Measurements from ENCODE around the gene FSD2. TPM values are rescaled to one million over a fixed set of nuclear protein-coding genes. Genes with fewer than 3 reads are reported as not detected.

Gene FSD2
- total RNA-seq, 1 donor, result not detected

DNA sequence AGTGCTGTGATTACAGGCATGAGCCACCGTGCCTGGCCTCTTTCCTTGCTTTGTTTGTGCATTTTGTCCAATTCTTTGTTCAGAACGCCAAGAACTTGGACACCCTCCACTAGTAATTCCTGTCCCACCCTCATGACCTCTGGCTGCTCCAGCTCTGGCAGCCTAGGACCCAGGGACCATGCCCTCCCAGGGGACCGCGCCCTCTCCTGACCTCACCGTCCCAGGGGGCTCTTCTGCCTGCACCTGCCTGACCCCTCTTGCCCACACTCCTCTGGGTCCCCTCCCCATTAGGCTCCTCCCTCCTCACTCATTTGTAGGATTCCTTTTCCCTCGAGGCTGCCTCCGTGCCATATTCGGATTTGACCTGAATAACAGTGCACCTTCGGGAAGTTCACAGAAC, 41.1 kb downstream of the FSD2 start:
- Histone ChIP-seq H3K27ac (ENCODE audit: low read depth, low read length) (no peak overlapping the region), H2AFZ (ENCODE audit: low read length) (no peak overlapping the region), H3K4me1 (ENCODE audit: insufficient read depth, low read length) (peaks cover 6% of the 10 kb centered on the region), H3K79me2 (ENCODE audit: insufficient read depth, low read length) (peaks cover 4% of the 10 kb centered on the region), H4K20me1 (ENCODE audit: insufficient read depth, low read length) (peaks cover 4% of the 10 kb centered on the region), H3K4me3 (ENCODE audit: insufficient read depth, low read length) (no peak overlapping the region), H3K9me3 (ENCODE audit: low read depth, low read length) (no peaks in the 10 kb centered on the region), H3K27me3 (ENCODE audit: insufficient read depth, low read length) (no peaks in the 10 kb centered on the region), H3K4me2 (ENCODE audit: insufficient read depth, low read length) (no peak overlapping the region), H3K36me3 (ENCODE audit: insufficient read depth, low read length) (peaks cover 13% of the 10 kb centered on the region)
- TF ChIP-seq, protein P1, sequence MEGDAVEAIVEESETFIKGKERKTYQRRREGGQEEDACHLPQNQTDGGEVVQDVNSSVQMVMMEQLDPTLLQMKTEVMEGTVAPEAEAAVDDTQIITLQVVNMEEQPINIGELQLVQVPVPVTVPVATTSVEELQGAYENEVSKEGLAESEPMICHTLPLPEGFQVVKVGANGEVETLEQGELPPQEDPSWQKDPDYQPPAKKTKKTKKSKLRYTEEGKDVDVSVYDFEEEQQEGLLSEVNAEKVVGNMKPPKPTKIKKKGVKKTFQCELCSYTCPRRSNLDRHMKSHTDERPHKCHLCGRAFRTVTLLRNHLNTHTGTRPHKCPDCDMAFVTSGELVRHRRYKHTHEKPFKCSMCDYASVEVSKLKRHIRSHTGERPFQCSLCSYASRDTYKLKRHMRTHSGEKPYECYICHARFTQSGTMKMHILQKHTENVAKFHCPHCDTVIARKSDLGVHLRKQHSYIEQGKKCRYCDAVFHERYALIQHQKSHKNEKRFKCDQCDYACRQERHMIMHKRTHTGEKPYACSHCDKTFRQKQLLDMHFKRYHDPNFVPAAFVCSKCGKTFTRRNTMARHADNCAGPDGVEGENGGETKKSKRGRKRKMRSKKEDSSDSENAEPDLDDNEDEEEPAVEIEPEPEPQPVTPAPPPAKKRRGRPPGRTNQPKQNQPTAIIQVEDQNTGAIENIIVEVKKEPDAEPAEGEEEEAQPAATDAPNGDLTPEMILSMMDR (IDR thresholded peaks at IDR 0.05; ENCODE audit: extremely low read depth, low read depth, low read length), result no peak
- no peak for DNase-seq (ENCODE audit: insufficient read length, low spot score, missing footprints)

DNA sequence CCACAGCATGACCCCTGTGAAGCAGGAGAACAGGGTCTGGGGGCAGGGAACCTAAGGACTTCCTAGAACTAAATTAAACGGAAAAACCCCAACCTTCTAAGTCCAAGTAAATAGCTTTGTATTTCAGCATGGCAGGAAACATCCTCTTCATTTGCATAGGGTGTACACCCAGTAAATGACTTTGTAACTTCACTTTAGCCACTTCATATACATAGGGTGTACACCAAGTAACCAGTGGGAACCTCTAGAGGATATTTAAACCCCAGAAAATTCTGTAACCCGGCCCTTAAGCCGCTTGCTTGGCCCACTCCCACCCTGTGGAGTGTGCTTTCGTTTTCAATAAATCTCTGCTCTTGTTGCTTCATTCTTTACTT, 41.8 kb downstream of the FSD2 start:
- peaks cover 13% of the 10 kb centered on the region for H3K36me3 ChIP-seq (ENCODE audit: insufficient read depth, low read length)
- no peak overlapping the region for H3K4me3 ChIP-seq (ENCODE audit: insufficient read depth, low read length)
- no peak overlapping the region for H3K4me2 ChIP-seq (ENCODE audit: insufficient read depth, low read length)
- H2AFZ ChIP-seq (ENCODE audit: low read length), result no peak overlapping the region
- H3K9me3 ChIP-seq (ENCODE audit: low read depth, low read length), result no peaks in the 10 kb centered on the region
- TF ChIP-seq, protein P1 (IDR thresholded peaks at IDR 0.05; ENCODE audit: extremely low read depth, low read depth, low read length), result no peak
- H3K27ac ChIP-seq (ENCODE audit: low read depth, low read length), result no peak overlapping the region
- H3K4me1 ChIP-seq (ENCODE audit: insufficient read depth, low read length), result peaks cover 6% of the 10 kb centered on the region
- H3K27me3 ChIP-seq (ENCODE audit: insufficient read depth, low read length), result no peaks in the 10 kb centered on the region
- H3K79me2 ChIP-seq (ENCODE audit: insufficient read depth, low read length), result peaks cover 4% of the 10 kb centered on the region
- DNase-seq (ENCODE audit: insufficient read length, low spot score, missing footprints), result no peak
- H4K20me1 ChIP-seq (ENCODE audit: insufficient read depth, low read length), result peaks cover 4% of the 10 kb centered on the region

DNA sequence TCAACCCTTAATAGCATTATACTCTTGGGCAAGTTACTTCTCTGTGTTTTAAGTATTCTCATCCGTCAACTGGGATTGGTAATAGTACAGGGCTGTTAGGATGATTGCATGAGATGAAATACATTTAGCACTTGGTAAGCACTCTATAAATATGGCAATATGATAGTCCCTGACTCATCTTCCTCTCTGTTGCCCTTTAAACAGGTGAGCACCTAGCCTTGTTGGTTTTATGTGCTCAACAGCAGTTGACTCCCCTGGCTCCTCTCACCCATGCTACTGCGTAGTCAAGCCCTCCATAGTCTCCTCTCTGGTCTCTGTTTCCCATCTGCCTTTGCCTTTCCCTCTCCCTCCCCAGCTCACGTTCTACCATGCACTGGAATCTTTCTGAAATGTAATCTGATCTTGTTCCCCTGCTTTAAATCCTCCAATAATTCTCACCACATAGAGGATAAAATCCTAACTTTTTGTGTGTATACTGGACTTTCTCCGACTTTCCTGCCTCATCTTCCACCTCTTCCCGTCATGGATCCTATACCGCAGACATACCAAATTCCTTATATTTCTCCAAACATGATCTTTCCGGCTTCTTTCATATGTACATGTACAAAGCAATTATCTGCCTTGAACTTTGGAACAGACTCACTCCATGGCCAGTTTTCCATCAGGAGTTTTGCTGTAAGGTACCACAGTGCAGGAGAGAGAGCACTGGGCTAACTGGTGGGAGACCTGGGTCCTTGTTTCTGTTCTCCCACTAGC, 42.3 kb downstream of the FSD2 start:
- TF ChIP-seq, protein P1 (IDR thresholded peaks at IDR 0.05; ENCODE audit: extremely low read depth, low read depth, low read length), result no peak
- H3K4me1 ChIP-seq (ENCODE audit: insufficient read depth, low read length), result peaks cover under 1% of the 10 kb centered on the region
- no peak for DNase-seq (ENCODE audit: insufficient read length, low spot score, missing footprints)
- H3K4me3 ChIP-seq (ENCODE audit: insufficient read depth, low read length), result no peak overlapping the region
- no peak overlapping the region for H2AFZ ChIP-seq (ENCODE audit: low read length)
- peaks cover 8% of the 10 kb centered on the region for H3K79me2 ChIP-seq (ENCODE audit: insufficient read depth, low read length)
- H3K4me2 ChIP-seq (ENCODE audit: insufficient read depth, low read length), result no peak overlapping the region
- H3K36me3 ChIP-seq (ENCODE audit: insufficient read depth, low read length), result peaks cover 19% of the 10 kb centered on the region
- no peak overlapping the region for H3K27ac ChIP-seq (ENCODE audit: low read depth, low read length)
- peaks cover 4% of the 10 kb centered on the region for H4K20me1 ChIP-seq (ENCODE audit: insufficient read depth, low read length)
- no peaks in the 10 kb centered on the region for H3K27me3 ChIP-seq (ENCODE audit: insufficient read depth, low read length)
- H3K9me3 ChIP-seq (ENCODE audit: low read depth, low read length), result no peaks in the 10 kb centered on the region

DNA sequence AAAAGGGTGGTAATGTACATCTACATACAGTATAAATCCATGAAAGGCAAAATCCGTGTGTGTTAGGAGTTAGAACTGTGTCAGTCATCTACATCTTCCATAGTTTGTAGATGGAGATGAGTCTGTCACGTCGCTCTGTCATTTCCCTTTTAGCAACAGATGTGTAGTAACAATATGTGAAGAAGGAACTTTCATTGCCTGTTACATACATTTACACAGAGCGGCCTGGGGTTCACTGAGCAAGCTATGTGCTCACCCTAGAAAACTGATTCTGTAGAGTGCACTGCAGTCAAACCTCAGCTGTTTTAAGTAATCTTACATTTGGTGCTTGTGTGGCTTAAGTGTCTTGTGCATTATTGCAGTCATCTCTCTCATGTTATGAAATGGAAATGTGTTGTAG, 54.6 kb downstream of the FSD2 start:
- Histone ChIP-seq H4K20me1 (ENCODE audit: insufficient read depth, low read length) (peaks cover 8% of the 10 kb centered on the region), H2AFZ (ENCODE audit: low read length) (peak overlapping the region; percentile 98), H3K36me3 (ENCODE audit: insufficient read depth, low read length) (peaks cover 23% of the 10 kb centered on the region), H3K4me1 (ENCODE audit: insufficient read depth, low read length) (peaks cover 15% of the 10 kb centered on the region), H3K9me3 (ENCODE audit: low read depth, low read length) (no peaks in the 10 kb centered on the region), H3K4me2 (ENCODE audit: insufficient read depth, low read length) (peak overlapping the region; percentile 89), H3K4me3 (ENCODE audit: insufficient read depth, low read length) (peak overlapping the region; percentile 100), H3K27ac (ENCODE audit: low read depth, low read length) (peak overlapping the region; percentile 91), H3K27me3 (ENCODE audit: insufficient read depth, low read length) (no peaks in the 10 kb centered on the region), H3K79me2 (ENCODE audit: insufficient read depth, low read length) (peaks cover 64% of the 10 kb centered on the region)
- peak; percentile 76 for DNase-seq (ENCODE audit: insufficient read length, low spot score, missing footprints)
- TF ChIP-seq, protein P1 (IDR thresholded peaks at IDR 0.05; ENCODE audit: extremely low read depth, low read depth, low read length), result no peak
